Activated CD4-positive, CD25-positive, alpha-beta regulatory T cell treated with anti-CD3 and anti-CD28 coated beads, Interleukin-2, amount 50 U/mL, for 24 hours (primary cell): Measurements from ENCODE around the gene KNSTRN.

Source experiments
- ATAC-seq, 2 donors: fragments of 150-1000 bp; cut with Tn5 transposase; one replicate each; pipeline ENCODE4 v1.10.0; 2021; ENCODE audit warnings: mild to moderate bottlenecking in 1 of 2, moderate library complexity in 1 of 2

Gene KNSTRN

DNA sequence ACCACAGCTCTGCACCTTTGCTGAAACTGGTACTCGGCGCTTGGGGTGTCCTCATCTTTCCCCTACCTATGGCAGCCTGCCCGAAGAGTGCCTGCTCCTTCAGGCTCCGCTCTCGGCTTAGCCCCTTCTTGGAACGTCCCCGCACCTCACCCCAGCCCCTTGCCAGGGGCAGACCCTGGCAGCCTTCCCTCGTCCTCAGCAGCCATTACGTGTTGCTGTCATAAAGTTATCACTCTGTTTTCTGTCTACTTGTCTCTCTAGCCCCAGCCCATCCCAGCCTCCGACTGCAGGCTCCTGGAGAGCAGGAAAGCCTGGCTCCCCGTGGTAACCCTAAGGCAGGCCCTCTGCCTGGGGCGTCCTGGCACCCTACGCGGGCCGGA lies 53.2 kb downstream of the KNSTRN start:
- ATAC-seq: no peak

GRCh38 chr15:40436116-40436891 lies 53.8 kb downstream of the KNSTRN start:
- no peak for ATAC-seq

DNA sequence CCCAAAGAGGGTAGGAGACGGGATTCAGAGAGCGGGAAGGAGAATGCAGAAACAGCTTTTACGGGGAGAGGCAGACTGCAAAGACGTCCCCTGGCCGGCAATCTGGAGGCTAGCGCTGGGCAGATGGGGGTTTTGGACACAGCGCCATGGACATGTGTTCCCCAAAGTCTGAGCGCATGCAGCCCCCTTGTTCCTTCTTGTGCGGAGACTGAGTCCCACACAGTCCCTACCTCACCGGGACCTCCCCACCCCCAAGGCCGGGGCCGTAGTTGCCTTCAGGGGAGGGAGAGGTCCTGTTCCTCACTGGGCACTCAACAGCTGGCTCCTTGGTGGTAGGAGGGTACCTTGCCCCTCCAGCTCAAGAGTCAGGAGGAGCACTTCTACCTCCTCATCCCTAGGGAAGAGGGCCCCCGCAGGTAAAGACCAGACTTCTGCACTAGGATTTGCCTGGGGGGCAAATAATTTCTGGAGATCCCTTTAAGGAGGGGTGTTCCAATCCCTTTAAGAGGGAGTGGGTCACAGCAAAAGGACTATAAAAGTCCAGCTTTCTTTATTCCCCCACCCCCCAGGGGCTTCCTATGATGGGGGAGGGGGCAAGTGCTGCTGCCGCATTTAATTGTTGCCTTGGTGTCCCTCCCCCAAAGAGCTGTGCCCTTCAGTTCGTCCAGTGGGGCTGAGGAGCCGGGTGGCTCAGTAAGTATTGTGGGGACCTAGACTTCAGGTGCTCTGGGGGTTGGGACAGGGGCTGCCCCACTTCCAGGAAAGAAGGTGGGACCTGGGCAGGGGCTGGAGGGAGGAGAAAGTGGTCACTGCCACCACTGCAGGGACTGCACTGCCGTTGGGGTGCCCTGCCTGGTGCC lies 54.6 kb downstream of the KNSTRN start:
- ATAC-seq: no peak

DNA sequence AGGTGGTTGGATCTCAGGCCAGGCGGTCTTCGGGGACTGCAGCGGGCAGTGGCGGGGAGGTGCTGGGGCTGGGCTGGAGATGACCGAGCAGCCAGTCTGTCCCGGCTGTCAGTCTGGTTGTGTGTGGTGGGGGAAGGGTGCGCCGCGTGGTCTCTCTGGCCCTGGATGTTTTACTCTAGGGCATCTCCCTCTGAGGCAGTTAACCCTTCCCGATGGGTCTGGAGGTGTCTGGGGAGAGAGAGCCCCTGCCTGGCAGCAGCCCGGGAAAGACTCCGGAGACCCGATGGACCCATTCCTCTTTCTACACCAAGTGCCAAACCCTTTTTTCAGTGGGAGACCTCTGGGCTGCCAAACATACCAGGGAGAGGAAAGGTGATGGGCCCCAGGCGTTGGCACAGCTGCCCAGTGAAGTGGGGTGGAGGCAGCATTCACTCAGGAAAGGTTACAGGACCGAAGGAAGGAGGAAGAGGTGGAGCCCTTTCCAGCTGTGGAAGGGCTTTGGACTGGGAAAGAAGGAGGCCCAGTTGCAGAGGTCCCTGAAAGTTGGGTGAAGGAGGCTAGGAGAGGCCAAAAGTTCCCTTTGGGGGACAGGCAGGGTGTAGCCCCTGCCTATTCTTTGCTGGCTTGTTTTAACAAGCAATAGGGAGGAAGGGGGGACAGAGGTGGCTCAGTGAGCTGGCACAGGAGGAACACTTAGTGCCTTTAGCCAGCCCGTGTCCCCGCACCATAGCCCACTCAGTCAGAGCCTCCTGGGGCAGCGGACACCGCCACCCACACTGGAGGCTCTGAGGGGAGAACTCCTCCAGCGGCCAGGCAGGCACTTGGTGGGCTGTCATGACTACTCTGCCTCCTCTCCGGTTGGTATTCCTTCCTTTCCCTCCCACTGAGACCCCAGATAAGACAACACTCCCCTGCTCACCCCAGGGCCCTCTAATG lies 55.5 kb downstream of the KNSTRN start:
- ATAC-seq: no peak

DNA sequence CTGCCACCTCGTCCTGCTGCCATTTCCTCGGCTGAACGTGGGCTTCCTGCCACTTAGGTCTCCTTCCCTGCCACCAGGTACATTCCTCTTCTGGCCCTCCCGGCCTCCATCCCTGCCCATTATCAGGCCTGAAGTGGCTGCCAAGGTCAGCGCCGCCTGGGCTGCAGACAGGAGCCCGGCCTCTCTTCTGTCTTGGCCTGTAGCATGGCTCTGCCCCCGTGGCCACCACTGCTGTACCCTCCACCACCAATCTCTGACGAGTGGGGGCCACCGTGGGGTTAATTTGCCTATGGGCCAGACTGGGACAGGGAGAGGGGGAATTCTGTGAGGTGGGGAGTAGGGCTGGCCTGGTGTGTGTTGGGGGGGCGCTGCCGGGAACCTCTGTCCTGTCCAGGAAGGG lies 56.2 kb downstream of the KNSTRN start:
- ATAC-seq: no peak

DNA sequence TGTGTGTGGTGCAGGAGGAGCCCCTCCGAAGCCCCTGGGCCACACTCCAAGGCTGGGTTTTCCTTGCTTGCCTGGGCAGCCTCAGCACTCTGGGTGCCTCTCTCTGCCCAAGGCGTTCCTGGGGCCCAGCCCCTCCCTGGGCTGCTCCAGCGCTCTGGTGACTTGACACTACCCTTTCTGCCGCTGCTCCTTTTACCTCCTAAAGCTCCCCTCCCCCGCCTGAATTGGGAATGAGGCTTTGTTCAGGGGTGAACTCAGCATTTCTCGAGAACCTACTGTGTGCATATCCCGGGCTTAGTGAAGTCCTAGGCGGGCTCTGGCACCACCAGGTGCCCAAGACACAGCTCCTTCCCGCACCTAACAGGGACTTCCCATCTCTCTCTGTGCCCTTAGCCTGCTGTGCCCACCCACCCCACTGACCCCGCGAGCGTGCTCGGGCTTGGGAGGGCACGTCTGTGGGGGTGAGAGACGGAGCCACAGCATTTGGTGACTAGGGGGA lies 57.0 kb downstream of the KNSTRN start:
- no peak for ATAC-seq

DNA sequence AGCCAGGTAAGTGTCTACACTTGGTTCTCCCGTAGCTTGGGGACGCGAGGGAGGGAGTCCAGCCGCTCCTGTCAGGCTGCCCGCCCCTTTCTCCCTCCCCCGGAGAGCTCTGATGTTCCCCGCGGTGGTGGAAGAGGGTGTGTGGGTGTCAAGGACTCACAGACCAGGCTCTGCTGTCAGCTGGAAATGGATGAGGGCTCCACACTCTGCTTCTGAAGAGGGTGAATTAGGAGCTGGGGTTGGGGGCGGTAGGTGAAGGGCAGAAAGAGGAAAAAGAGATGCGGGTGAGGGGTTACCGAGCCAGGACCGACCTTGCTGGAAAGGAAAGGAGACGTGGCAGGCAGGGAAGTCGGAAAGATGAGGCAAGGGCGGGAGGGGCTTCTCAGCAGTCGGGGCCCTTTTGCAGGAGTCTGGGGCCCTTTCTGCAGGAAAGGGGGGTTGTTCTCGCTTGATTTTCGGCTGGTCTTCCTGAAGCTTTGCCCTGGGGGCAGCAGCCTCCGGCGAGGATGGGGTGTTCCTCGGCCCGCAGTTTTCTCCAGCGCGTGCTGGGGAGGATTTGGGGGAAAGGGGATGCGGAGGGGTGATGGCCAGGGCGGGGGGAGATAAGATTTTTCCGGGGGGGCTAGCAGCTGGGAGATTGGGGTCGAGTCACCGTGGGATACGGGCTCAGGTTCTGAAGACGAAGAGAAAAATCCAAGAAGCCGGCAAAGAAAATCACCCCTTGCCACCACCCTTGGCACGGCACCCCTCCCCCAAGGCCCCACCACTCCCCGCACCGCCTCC lies 57.6 kb downstream of the KNSTRN start:
- ATAC-seq: no peak

DNA sequence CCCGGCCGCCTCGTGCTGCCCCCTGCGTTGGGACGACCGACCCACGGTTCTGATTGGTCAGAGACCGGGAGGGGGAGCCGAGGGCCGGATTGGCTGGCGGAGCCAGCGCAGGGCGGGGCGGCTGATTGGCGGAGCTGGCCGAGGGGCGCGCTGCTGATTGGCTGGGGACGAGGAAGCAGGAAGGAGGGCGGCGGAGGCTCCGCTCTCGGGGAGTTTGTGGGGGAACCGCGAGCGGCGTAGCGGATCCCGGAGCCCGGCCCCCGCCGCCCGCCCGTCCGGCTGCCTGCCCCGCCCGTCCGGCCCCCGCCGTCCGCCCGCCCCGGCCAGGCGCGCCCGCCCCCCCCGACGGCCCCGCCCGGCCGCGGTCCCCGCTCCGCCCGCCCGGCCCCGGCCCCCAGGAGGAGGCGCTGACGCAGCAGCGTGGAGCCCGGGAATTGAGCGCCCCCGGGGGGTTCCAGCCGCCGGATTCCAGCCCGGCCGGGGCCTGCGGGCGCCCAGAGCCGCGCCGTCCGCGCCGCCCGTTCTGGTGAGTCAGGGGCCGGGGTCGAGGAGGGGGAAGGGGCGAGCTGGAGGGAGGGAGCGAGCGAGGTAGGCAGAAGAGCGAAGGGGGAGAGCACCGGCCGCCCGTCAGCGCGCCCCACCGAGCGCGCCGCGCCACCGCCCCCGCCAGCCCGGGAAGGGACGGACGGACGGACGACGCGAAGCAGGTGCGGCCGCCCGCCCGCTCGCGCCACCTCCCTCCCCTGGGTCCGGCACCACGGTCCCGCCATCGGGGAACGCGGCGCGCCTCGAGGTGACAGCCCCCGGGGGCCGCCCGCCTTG lies 58.4 kb downstream of the KNSTRN start, which contains the start of gene BAHD1:
TSS of gene BAHD1 (plus strand) at position 211 of the 822 bp plus-strand sequence. CDS start 17,512 bp downstream, outside the sequence.
- ATAC-seq: peak; percentile 91 to 93

DNA sequence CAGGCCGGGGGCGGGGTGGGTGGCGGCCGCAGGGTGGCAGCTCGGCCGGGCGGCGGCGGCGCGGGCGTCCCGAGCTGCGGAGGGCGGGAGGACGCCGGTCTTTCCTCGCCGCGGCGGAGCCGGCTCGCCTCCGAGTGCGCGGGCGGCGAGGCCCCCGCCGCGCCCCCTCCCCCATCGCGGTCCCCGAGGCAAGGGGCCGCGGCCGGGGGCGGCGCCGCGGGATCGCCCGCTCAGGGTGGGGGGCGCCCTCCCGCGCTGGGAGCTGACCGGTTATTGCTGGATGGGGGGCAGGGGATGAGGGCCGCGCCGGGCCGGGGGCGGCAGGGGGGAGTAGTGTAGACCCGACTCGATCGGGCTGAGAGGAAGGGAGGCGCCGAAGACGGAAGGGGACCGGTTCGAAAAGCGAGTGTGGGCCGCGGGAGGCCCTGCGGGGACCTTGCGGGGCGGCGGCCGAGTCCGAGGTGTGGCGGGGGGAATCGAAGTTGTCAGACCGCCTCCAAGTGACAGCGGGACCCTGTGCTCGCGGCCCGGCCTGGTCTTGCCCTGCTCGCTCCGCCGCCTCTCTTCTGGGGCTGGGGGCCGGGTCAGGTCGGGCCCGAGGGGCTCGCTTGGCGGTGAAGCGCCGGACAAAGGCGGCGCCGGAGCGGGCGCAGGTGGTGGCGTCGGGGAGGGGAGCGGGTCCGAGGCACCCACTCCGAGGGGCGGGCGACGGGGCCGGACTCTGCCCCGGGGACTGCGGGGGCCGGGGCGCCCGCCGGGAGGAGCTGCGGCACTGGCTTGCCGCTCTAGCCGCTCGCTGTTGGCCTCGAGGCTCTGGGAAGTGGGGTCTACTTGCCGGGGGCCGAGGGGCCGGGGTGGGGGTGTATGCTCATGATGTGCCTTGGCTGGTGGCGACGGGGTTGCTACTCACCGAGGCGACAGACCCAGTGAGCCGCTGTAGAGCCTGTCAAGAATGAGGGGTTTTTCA lies 59.3 kb downstream of the KNSTRN start:
- no peak for ATAC-seq

DNA sequence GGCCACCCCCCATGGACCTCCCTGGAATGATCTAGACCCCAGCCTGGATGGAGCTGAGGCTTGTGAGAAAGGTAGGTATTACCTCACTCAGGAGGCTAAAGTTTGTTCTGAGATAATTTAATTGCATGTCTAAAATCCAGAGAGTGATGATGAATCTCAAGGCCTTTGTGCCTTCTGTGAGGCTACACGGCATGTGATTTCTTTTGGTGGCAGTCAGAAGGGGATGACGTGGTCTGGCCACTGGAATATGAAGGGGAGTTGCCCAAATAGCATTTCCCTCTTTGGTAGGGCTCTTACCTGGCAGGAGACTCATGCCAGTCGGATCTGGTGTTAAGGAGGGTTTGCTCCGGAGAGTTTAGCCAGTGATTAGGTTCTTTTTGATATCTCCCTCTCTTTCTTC lies 60.7 kb downstream of the KNSTRN start:
- no peak for ATAC-seq

DNA sequence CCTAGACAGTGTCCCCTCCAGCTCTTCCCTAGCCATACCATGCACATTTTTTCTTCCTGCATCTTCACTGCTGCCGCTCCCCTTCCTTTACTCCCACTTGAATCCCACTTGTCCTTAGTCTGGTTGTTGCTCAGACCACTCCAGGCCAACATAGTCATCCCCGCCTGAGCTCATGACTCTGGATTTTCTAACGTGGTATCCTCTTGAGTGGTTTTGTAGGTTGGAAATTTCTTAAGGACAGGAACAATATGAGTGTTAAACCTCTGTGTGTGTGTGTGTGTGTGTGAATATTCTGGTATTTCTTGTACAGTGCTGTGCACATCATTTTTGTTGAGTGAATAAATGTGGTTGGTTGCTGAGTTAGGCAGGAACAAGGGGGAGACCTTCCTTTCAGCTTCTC lies 61.3 kb downstream of the KNSTRN start:
- ATAC-seq: no peak
